Mucosa of descending colon (tissue), 3 donors: ENCODE measurements around the gene OIP5. TPM values are rescaled to one million over a fixed set of nuclear protein-coding genes. Genes with fewer than 3 reads are reported as not detected.
A peak's percentile ranks its signal among the peaks of the same experiment; 100 is the strongest.

Experiments used
- ATAC-seq: fragments of 200-7000 bp; cut with Tn5 transposase; one replicate; pipeline ENCODE4 v1.9.1; 2020; ENCODE audit warnings: mild to moderate bottlenecking, moderate library complexity
- DNase-seq, 3 donors: peaks; one replicate each; pipeline ENCODE4 v3.0.0-alpha.2; 2020
- H3K36me3 ChIP-seq: fragments of 200-600 bp; one replicate; pipeline ENCODE4 v1.8.0; 2021; ENCODE audit warnings: low read depth, mild to moderate bottlenecking
- H3K4me1 ChIP-seq: fragments of 200-600 bp; one replicate; pipeline ENCODE4 v1.8.0; 2021; ENCODE audit warnings: low read depth, mild to moderate bottlenecking
- H3K4me3 ChIP-seq: fragments of 200-600 bp; one replicate; pipeline ENCODE4 v1.8.0; 2021; ENCODE audit warnings: mild to moderate bottlenecking
- H3K9me3 ChIP-seq: fragments of 200-600 bp; one replicate; pipeline ENCODE4 v1.8.0; 2021; ENCODE audit warnings: mild to moderate bottlenecking
- intact Hi-C, 2 donors: fragments of 100-400 bp; cut with DNase I in 1 of 2; cut with micrococcal nuclease in 1 of 2; formaldehyde crosslinking; loops; one replicate each; pipeline versions ENCODE4 v1.11.0 to v1.11.1; 2022; cut with DNase I, micrococcal nuclease
- total RNA-seq, 3 donors: library from RNA; stranded (reverse); fragmentation: NEBNext Ultra II Directional in 2 of 3; extraction: Animal tissue kit (Norgen Biotek cat#: 25700) in 2 of 3; gene quantifications; one replicate each; pipeline versions ENCODE4 v1.2.1 to v1.2.4, GENCODE V29; 2021 to 2023
- TF ChIP-seq, protein P1 (sequence below): fragments of 200-600 bp; IDR thresholded peaks from one replicate; pipeline ENCODE4 v1.8.0; 2022; ENCODE audit warnings: antibody characterized with exemption, mild to moderate bottlenecking
- donor health status: DM: no; HTN: no; CAD: no; lungs with moderate emphysema.
- donor health status: DM: no; HTN: no; CAD: no.
- donor health status: DM: no; HTN: yes; CAD: no.

OIP5 gene
- total RNA-seq, 3 donors from 2014 or later, result 1.5 to 7.1 (median 1.5) TPM

DNA sequence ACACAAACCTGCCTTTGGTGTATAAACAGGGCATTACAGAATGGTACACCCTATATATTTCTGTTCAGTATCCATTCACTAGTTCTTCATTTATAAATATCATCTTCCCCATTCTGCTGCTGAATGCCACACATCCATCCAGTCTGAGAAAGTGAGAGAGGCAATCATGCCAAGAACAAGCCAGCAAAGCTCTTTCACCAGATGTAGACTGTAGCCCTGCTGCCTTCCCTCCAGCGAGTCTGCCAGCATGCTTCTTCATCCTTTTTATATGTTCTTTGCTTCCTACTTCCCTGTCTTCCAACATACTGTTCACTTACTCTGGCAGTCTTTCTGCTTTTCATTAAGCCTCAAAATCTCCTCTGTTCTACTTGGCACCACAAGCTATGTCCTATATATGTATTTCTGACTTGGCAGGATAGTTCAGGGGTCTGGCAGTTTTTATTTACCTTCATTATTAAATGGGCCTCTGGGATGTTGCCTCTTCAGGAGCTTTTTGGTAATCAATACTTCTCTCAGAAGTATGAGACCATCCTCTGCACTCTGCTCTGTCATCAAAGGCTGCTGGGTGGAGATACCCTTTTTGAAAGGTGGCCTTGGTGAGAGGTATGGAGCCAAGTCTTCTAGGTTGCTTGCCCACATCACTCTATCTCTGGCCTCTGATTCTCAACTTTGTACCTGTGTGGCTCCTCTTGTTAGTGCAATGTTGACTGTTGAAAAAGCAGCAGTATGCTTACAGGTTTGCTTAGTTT is 52.7 kb downstream of the OIP5 start:
- intact Hi-C loops, result no loop called here
- Histone ChIP-seq H3K4me3 (no peak overlapping the region), H3K9me3 (no peaks in the 10 kb centered on the region), H3K36me3 (no peaks in the 10 kb centered on the region), H3K4me1 (peaks cover 5% of the 10 kb centered on the region)
- ATAC-seq (no peak), DNase-seq (no peak)
- TF ChIP-seq, protein P1, sequence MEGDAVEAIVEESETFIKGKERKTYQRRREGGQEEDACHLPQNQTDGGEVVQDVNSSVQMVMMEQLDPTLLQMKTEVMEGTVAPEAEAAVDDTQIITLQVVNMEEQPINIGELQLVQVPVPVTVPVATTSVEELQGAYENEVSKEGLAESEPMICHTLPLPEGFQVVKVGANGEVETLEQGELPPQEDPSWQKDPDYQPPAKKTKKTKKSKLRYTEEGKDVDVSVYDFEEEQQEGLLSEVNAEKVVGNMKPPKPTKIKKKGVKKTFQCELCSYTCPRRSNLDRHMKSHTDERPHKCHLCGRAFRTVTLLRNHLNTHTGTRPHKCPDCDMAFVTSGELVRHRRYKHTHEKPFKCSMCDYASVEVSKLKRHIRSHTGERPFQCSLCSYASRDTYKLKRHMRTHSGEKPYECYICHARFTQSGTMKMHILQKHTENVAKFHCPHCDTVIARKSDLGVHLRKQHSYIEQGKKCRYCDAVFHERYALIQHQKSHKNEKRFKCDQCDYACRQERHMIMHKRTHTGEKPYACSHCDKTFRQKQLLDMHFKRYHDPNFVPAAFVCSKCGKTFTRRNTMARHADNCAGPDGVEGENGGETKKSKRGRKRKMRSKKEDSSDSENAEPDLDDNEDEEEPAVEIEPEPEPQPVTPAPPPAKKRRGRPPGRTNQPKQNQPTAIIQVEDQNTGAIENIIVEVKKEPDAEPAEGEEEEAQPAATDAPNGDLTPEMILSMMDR, result no peak

DNA sequence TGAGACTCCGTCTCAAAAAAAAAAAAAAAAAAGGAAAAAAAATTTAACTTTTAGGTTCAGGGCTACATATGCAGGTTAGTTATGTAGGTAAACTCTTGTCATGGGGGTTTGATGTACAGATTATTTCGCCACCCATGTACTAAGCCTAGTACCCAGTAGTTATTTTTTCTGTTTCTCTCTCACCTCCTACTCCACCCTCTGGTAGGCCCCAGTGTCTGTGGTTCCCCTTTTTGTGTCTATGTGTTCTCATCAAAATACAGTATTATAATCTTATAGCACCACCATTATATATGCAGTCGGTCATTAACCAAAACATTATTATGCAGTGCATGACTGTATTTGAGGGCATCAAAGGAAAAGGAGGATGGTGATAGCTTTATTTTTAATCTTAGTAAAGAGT is 54.1 kb downstream of the OIP5 start:
- Histone ChIP-seq H3K9me3 (no peaks in the 10 kb centered on the region), H3K36me3 (no peaks in the 10 kb centered on the region), H3K4me3 (no peak overlapping the region), H3K4me1 (peaks cover 5% of the 10 kb centered on the region)
- DNase-seq (no peak), ATAC-seq (no peak)
- intact Hi-C loops, result no loop called here
- TF ChIP-seq, protein P1, result no peak

DNA sequence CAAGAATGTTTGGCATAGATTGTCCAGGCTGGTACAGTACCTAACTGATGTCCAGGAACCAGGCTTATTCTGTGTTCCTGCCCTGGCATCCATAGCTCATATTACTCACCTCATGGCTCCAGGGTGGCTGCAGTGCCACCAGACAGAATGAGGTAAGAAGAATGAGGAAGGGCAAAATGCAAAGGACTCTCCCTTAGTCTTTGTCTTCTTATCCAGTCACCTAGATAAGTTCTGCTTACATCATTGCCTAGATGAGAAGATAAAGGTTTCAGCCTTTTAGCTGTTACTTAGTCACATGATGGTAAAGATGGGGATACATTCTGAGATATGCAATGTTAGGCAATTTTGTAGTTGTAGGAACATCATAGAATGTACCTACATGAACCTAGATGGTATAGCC is 55.6 kb downstream of the OIP5 start:
- intact Hi-C loops, result no loop called here
- no peaks in the 10 kb centered on the region for H3K36me3 ChIP-seq
- no peaks in the 10 kb centered on the region for H3K9me3 ChIP-seq
- no peak for DNase-seq
- no peaks in the 10 kb centered on the region for H3K4me1 ChIP-seq
- ATAC-seq, result peak; percentile 75
- TF ChIP-seq, protein P1, result no peak
- no peak overlapping the region for H3K4me3 ChIP-seq

DNA sequence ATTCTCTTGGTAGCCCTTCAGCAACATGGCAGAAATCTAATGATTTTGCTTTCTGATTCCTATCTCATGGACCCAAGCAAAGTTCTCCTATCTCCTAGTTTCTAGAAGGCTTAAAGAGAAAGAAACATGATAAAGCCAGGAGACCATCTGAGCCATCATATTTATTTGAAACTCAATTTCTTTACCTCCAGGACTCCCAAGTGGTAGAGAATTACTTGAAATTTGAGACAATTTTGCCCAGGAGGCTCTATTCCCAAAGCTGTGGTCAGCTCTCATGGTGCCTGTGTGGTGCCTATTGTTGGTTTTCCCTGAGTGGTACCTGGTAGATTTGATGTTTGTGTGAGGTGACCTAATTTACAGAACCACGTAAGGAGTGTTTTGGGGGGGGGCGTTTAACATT is 62.5 kb downstream of the OIP5 start:
- TF ChIP-seq, protein P1, result no peak
- no peak overlapping the region for H3K4me3 ChIP-seq
- intact Hi-C loops, result no loop called here

DNA sequence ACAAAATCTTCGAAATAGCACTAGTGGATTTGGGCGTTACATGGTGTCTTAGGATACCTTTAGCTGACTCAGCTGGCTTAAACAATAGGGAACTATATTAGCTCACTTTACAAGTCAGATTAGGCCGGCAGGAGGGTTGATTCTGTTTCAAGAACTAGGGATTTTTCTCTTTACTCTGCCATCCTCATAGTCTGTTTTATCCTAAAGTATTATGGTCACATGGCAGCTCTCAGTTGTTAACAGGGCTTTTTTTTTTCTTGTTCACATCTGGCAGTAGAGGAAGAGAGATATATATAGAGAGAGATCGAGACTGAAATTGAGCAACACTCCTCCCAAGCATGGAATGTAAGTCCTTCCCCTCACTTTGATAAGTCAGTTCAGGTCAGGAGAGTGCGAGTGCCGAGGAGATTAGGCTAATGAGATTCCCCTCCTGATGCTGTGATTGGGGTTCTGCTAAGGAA is 68.5 kb downstream of the OIP5 start:
- TF ChIP-seq, protein P1, result no peak
- intact Hi-C loops, result no loop called here
- DNase-seq (no peak), ATAC-seq (no peak)
- peaks cover 5% of the 10 kb centered on the region for H3K4me1 ChIP-seq
- H3K4me3 ChIP-seq, result no peak overlapping the region
- H3K36me3 ChIP-seq, result peaks cover 5% of the 10 kb centered on the region
- no peaks in the 10 kb centered on the region for H3K9me3 ChIP-seq

More for the DNA sequence above, 62.5 kb downstream of the OIP5 start:
- Histone ChIP-seq H3K9me3 (no peaks in the 10 kb centered on the region), H3K36me3 (no peaks in the 10 kb centered on the region), H3K4me1 (no peaks in the 10 kb centered on the region)
- DNase-seq, result no peak
- ATAC-seq, result no peak
